Muscle layer of duodenum (tissue), 2 donors: ENCODE results near the gene RCN2.

Experiments used
- H3K27ac ChIP-seq: one replicate; pipeline ENCODE4 v1.7.0; 2013; ENCODE audit warnings: mild to moderate bottlenecking, low read length
- H3K27me3 ChIP-seq: one replicate; pipeline ENCODE4 v1.7.0; 2013; ENCODE audit warnings: low read depth, mild to moderate bottlenecking, control low read depth, low read length
- H3K36me3 ChIP-seq, 2 donors: one replicate each; pipeline ENCODE4 v1.7.0; 2013; ENCODE audit warnings: low read length in 2 of 2, control low read depth in 1 of 2, mild to moderate bottlenecking in 1 of 2; ENCODE audit not compliant: insufficient read depth in 2 of 2, control insufficient read depth in 1 of 2
- H3K4me1 ChIP-seq, 2 donors: one replicate each; pipeline ENCODE4 v1.7.0; 2013; ENCODE audit warnings: low read length in 2 of 2, mild to moderate bottlenecking in 2 of 2, control low read depth in 1 of 2, moderate library complexity in 1 of 2; ENCODE audit not compliant: insufficient read depth in 2 of 2, control insufficient read depth in 1 of 2
- H3K4me3 ChIP-seq, 2 donors: one replicate each; pipeline ENCODE4 v1.7.0; 2013; ENCODE audit warnings: low read length in 2 of 2, low read depth in 1 of 2, mild to moderate bottlenecking in 1 of 2
- H3K9me3 ChIP-seq, 2 donors: one replicate each; pipeline ENCODE4 v1.7.0; 2013; ENCODE audit warnings: low read length in 2 of 2, control low read depth in 1 of 2, mild to moderate bottlenecking in 1 of 2; ENCODE audit not compliant: control insufficient read depth in 1 of 2
- donor health status: healthy.

Gene RCN2

GRCh38 chr15:76976141-76976540 lies 44.6 kb downstream of the RCN2 start:
- H3K4me3 ChIP-seq = no peak overlapping the region
- H3K27ac ChIP-seq = no peak overlapping the region
- H3K9me3 ChIP-seq = no peaks in the 10 kb centered on the region
- no peaks in the 10 kb centered on the region for H3K36me3 ChIP-seq
- no peaks in the 10 kb centered on the region for H3K27me3 ChIP-seq
- H3K4me1 ChIP-seq = peaks cover 0 to 9% of the 10 kb centered on the region in 2 donors

- peaks cover 0 to 9% of the 10 kb centered on the region in 2 donors for H3K4me1 ChIP-seq
- no peak overlapping the region for H3K27ac ChIP-seq
- no peaks in the 10 kb centered on the region for H3K9me3 ChIP-seq
- no peaks in the 10 kb centered on the region for H3K27me3 ChIP-seq
- no peak overlapping the region for H3K4me3 ChIP-seq
- H3K36me3 ChIP-seq = no peaks in the 10 kb centered on the region
These were observed 45.2 kb downstream of the RCN2 start for GRCh38 chr15:76976572-76977270.

GRCh38 chr15:76978522-76979330 lies 47.2 kb downstream of the RCN2 start:
- H3K9me3 ChIP-seq = no peaks in the 10 kb centered on the region
- no peaks in the 10 kb centered on the region for H3K4me1 ChIP-seq
- no peak overlapping the region for H3K27ac ChIP-seq
- H3K4me3 ChIP-seq = no peak overlapping the region
- H3K27me3 ChIP-seq = no peaks in the 10 kb centered on the region
- no peaks in the 10 kb centered on the region for H3K36me3 ChIP-seq

- Histone ChIP-seq H3K4me3 (no peak overlapping the region), H3K27ac (no peak overlapping the region), H3K4me1 (no peaks in the 10 kb centered on the region), H3K27me3 (no peaks in the 10 kb centered on the region), H3K9me3 (no peaks in the 10 kb centered on the region), H3K36me3 (no peaks in the 10 kb centered on the region)
These were observed 47.9 kb downstream of the RCN2 start for GRCh38 chr15:76979331-76979925.

GRCh38 chr15:76979996-76980520 lies 48.5 kb downstream of the RCN2 start:
- Histone ChIP-seq H3K4me1 (no peaks in the 10 kb centered on the region), H3K27me3 (no peaks in the 10 kb centered on the region), H3K27ac (no peak overlapping the region), H3K9me3 (no peaks in the 10 kb centered on the region), H3K4me3 (no peak overlapping the region), H3K36me3 (no peaks in the 10 kb centered on the region)

- Histone ChIP-seq H3K27ac (no peak overlapping the region), H3K4me3 (no peak overlapping the region), H3K9me3 (no peaks in the 10 kb centered on the region), H3K4me1 (no peaks in the 10 kb centered on the region), H3K36me3 (no peaks in the 10 kb centered on the region), H3K27me3 (no peaks in the 10 kb centered on the region)
These were observed 50.8 kb downstream of the RCN2 start for GRCh38 chr15:76982356-76982755.

GRCh38 chr15:76982756-76983155 lies 51.2 kb downstream of the RCN2 start:
- Histone ChIP-seq H3K27me3 (no peaks in the 10 kb centered on the region), H3K9me3 (no peaks in the 10 kb centered on the region), H3K4me3 (no peak overlapping the region), H3K36me3 (no peaks in the 10 kb centered on the region), H3K27ac (no peak overlapping the region), H3K4me1 (no peaks in the 10 kb centered on the region)

- Histone ChIP-seq H3K9me3 (no peaks in the 10 kb centered on the region), H3K27ac (no peak overlapping the region), H3K4me3 (no peak overlapping the region), H3K27me3 (no peaks in the 10 kb centered on the region), H3K36me3 (no peaks in the 10 kb centered on the region), H3K4me1 (no peaks in the 10 kb centered on the region)
These were observed 52.2 kb downstream of the RCN2 start for GRCh38 chr15:76983590-76984375.

GRCh38 chr15:76986743-76987142 lies 55.2 kb downstream of the RCN2 start:
- no peaks in the 10 kb centered on the region for H3K27me3 ChIP-seq
- H3K4me1 ChIP-seq = no peaks in the 10 kb centered on the region
- H3K9me3 ChIP-seq = no peaks in the 10 kb centered on the region
- no peak overlapping the region for H3K4me3 ChIP-seq
- H3K27ac ChIP-seq = no peak overlapping the region
- H3K36me3 ChIP-seq = no peaks in the 10 kb centered on the region

GRCh38 chr15:76987276-76987675 lies 55.7 kb downstream of the RCN2 start:
- Histone ChIP-seq H3K27ac (no peak overlapping the region), H3K9me3 (no peaks in the 10 kb centered on the region), H3K36me3 (no peaks in the 10 kb centered on the region), H3K4me3 (no peak overlapping the region), H3K4me1 (no peaks in the 10 kb centered on the region), H3K27me3 (no peaks in the 10 kb centered on the region)
